Measurements from ENCODE around the gene PHF12. TPM values are rescaled to one million over a fixed set of nuclear protein-coding genes. Genes with fewer than 3 reads are reported as not detected.

PHF12 gene
- total RNA-seq, 4 donors from 2014 or later: 54.8 to 114 (median 72.9) TPM

GRCh38 chr17:28988475-28988874 lies 37.2 kb upstream of the PHF12 start:
- Histone ChIP-seq H3K9me3 (no peaks in the 10 kb centered on the region), H3K36me3 (no peaks in the 10 kb centered on the region), H3K4me3 (no peak overlapping the region), H3K27ac (no peak overlapping the region), H3K27me3 (no peaks in the 10 kb centered on the region), H3K4me1 (no peaks in the 10 kb centered on the region)
- DNase-seq: no peak
- TF ChIP-seq, protein P1, sequence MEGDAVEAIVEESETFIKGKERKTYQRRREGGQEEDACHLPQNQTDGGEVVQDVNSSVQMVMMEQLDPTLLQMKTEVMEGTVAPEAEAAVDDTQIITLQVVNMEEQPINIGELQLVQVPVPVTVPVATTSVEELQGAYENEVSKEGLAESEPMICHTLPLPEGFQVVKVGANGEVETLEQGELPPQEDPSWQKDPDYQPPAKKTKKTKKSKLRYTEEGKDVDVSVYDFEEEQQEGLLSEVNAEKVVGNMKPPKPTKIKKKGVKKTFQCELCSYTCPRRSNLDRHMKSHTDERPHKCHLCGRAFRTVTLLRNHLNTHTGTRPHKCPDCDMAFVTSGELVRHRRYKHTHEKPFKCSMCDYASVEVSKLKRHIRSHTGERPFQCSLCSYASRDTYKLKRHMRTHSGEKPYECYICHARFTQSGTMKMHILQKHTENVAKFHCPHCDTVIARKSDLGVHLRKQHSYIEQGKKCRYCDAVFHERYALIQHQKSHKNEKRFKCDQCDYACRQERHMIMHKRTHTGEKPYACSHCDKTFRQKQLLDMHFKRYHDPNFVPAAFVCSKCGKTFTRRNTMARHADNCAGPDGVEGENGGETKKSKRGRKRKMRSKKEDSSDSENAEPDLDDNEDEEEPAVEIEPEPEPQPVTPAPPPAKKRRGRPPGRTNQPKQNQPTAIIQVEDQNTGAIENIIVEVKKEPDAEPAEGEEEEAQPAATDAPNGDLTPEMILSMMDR (IDR thresholded peaks at IDR 0.05): no peak
- no peak for TF ChIP-seq POLR2A (IDR thresholded peaks at IDR 0.05)

- H3K9me3 ChIP-seq: no peaks in the 10 kb centered on the region
- H3K4me3 ChIP-seq: no peak overlapping the region
- peaks cover 0 to 8% (median 4%) of the 10 kb centered on the region in 4 donors for H3K4me1 ChIP-seq
- no peaks in the 10 kb centered on the region for H3K36me3 ChIP-seq
- DNase-seq: no peak
- no peak overlapping the region for H3K27ac ChIP-seq
- no peaks in the 10 kb centered on the region for H3K27me3 ChIP-seq
- TF ChIP-seq, protein P1 (IDR thresholded peaks at IDR 0.05): no peak
- TF ChIP-seq POLR2A (IDR thresholded peaks at IDR 0.05): no peak
Measured at GRCh38 chr17:28986714-28987655, 35.7 kb upstream of the PHF12 start.

- no peak for TF ChIP-seq POLR2A (IDR thresholded peaks at IDR 0.05)
- TF ChIP-seq, protein P1 (IDR thresholded peaks at IDR 0.05): no peak
- no peaks in the 10 kb centered on the region for H3K27me3 ChIP-seq
- H3K4me1 ChIP-seq: peaks cover 0 to 8% (median 4%) of the 10 kb centered on the region in 4 donors
- no peaks in the 10 kb centered on the region for H3K36me3 ChIP-seq
- no peak for DNase-seq
- H3K4me3 ChIP-seq: no peak overlapping the region
- H3K27ac ChIP-seq: no peak overlapping the region
- no peaks in the 10 kb centered on the region for H3K9me3 ChIP-seq
Measured at GRCh38 chr17:28985950-28986713, 34.8 kb upstream of the PHF12 start.

- Histone ChIP-seq H3K27ac (peak overlapping the region in 2 of 4 donors; percentile 43 to 67), H3K4me1 (peaks cover 0 to 8% (median 4%) of the 10 kb centered on the region in 4 donors), H3K4me3 (no peak overlapping the region), H3K36me3 (no peaks in the 10 kb centered on the region), H3K27me3 (no peaks in the 10 kb centered on the region), H3K9me3 (no peaks in the 10 kb centered on the region)
- TF ChIP-seq, protein P1 (IDR thresholded peaks at IDR 0.05): no peak
- TF ChIP-seq POLR2A (IDR thresholded peaks at IDR 0.05): no peak
- DNase-seq: no peak
Measured at GRCh38 chr17:28983286-28984230, 32.2 kb upstream of the PHF12 start.

Measured in Peyer's patch (tissue), 4 donors.